ENCODE data around the gene TMCO4.
A peak's percentile ranks its signal among the peaks of the same experiment; 100 is the strongest.

The TMCO4 gene

DNA sequence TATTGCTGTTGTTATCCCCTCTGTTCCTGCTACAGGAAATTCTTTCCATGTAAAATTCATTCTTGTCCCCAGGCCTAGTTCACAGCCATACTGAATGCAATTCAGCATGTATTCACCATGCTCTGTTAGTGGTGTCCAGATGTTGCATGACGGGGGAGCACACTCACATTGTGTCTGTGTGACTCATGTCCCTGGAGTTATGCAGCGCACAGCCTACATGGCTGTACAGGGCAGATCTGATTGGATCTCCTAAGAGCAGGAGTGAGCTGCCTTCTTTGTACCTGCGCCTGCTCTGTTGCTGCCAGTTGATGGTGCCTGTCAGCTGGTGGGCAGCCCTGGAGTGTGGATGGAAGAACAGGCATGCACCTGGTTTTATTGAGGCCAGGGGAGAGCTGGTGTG lies 117.5 kb downstream of the TMCO4 start:
- no peak for DNase-seq

DNA sequence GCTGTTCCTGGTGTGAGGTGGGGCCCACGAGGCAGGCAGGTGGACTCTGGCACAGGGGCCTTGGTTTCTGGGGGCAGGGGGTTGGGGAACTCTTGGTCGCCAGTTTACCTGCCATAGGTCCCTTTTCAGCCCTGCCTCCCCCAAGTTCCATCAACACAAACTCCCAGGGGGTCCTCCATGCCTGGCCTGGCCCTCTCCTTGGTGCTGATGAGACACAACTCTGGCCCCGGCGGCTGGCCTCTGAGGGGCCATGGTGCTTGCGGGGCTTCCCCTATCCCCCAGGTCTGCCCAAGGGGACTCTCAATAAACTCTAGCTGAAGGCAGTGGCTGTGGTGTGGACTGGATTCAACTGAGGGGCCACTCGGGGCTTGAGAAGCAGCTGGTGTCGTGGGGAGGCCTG lies 119.1 kb downstream of the TMCO4 start:
- no peak for DNase-seq

- DNase-seq: no peak
Observed at GRCh38 chr1:19679691-19680090, 120.0 kb downstream of the TMCO4 start.

DNA sequence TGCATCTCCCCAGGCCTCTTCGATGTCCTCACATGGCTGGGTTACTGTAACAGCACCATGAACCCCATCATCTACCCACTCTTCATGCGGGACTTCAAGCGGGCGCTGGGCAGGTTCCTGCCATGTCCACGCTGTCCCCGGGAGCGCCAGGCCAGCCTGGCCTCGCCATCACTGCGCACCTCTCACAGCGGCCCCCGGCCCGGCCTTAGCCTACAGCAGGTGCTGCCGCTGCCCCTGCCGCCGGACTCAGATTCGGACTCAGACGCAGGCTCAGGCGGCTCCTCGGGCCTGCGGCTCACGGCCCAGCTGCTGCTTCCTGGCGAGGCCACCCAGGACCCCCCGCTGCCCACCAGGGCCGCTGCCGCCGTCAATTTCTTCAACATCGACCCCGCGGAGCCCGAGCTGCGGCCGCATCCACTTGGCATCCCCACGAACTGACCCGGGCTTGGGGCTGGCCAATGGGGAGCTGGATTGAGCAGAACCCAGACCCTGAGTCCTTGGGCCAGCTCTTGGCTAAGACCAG lies 120.7 kb downstream of the TMCO4 start:
- DNase-seq: no peak

DNA sequence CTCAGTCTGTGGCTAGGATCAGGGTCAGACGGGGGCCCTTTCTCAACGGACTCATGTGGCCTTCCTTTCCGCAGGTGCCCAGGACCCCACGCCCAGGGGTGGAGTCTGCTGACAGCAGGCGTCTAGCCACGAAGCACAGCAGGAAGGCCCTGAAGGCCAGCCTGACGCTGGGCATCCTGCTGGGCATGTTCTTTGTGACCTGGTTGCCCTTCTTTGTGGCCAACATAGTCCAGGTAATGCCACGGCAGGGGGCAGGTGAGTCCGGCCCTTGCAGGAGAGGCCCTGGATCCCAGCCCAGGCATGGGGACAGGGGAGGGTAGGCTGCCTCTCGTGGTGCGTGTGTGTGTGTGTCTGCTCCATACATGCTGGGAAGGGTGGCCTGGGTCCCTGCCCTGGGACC lies 121.2 kb downstream of the TMCO4 start:
- no peak for DNase-seq

- DNase-seq: no peak
Observed at GRCh38 chr1:19676438-19676922, 123.2 kb downstream of the TMCO4 start.

DNA sequence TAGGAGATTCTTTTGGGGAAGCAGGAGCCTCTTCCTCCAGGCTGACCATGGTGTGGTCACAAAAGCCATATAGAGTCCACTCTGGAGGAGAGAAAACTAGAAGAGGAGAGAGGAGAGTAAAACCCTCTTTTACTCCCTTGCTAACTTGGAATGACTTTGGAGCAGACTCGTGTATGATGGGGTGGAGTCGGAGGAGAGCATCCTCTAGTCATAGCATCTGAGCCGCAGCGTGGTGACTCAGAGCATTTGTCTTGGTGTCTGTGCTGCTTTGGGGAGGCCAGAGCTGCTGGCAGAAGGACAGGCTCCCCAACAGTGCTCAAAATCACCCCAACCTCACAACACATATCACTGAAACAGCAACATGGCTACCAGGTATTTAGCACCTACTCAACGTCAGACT lies 123.9 kb downstream of the TMCO4 start:
- no peak for DNase-seq

DNA sequence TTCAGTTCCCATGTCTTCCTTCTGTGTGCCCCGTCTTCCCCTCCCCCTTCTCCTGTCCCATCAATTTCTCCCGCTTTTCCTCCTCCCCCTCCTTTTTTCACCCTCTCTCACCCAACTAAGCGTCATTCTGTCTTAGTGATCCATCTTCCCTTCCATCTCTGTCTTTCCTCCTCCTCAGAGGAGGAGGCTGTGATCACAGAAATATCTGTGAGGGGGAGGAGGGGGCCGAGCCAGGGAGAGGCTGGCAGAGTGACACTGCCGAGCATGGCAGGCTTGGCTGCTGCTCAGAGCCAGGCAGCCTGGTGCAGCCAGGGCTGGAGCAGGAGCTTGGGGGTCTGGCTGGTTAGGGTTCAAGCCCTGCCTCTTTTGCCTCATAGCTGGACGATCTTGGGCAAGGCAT lies 127.5 kb downstream of the TMCO4 start:
- DNase-seq: no peak

GRCh38 chr1:19670787-19671186 lies 128.9 kb downstream of the TMCO4 start:
- no peak for DNase-seq

- DNase-seq: no peak
Observed at GRCh38 chr1:19668888-19669287, 130.8 kb downstream of the TMCO4 start.

- no peak for DNase-seq
Observed at GRCh38 chr1:19665496-19666465, 133.9 kb downstream of the TMCO4 start.

- no peak for DNase-seq
Observed at GRCh38 chr1:19665186-19665495, 134.6 kb downstream of the TMCO4 start.

GRCh38 chr1:19664453-19665185 lies 135.1 kb downstream of the TMCO4 start, which contains the start of gene HTR6:
Gene HTR6, plus strand, starts transcription at chr1:19664875. Its CDS starts 879 bp downstream, at chr1:19665754.
- DNase-seq: no peak

DNA sequence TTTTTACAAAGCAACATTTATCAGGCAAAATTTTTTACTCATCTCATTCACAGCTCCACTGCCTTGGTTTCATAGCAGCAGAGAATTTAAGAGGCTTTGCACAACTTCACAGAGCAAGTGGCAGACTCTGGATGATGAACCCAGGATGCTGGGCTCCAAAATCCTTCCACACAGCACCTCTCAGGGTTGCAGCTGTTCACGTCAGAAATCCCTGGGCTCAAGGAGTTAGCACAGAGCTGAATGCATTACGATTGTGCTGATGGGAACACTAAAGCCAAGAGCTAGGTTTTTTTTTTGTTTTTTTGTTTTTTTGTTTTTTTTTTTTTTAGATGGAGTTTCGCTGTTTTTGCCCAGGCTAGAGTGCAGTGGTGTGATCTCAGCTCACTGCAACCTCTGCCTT lies 137.4 kb downstream of the TMCO4 start:
- no peak for DNase-seq

DNA sequence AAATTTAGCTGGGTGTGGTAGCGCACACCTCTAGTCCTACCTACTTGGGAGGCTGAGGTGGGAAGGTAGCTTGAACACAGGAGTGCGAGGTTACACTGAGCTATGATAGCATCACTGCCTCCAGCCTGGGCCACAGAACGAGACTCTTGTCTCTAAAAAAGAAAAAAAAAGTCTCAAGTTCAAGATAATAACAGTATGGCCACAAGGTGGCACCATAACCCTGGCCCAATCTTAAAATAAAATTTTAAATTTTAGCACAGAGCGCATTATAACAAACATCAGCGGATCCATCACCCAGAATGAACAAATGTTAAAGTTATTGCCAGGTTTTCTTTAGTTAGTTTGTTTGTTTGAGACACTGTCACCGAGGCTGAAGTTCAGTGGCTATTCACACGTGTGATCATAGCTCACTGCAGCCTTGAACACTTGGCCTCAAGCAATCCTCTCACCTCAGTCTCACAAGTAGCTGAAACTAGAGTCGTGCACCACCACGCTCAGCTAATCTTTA lies 137.9 kb downstream of the TMCO4 start:
- DNase-seq: no peak

DNA sequence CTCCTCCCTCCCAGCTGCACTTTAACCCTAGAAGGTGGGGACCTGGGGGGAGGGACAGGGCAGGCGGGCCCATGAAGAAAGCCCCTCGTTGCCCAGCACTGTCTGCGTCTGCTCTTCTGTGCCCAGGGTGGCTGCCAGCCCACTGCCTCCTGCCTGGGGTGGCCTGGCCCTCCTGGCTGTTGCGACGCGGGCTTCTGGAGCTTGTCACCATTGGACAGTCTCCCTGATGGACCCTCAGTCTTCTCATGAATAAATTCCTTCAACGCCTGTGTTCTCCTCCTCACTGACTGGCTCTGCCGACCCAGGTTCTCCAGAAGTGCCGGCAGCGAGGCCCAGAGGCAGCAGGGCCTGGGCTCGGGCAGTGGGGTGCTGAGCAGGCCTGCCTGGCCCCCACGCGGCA lies 141.5 kb downstream of the TMCO4 start:
- DNase-seq: no peak

GRCh38 chr1:19657511-19657910 lies 142.2 kb downstream of the TMCO4 start:
- no peak for DNase-seq

GRCh38 chr1:19656780-19657466 lies 142.8 kb downstream of the TMCO4 start:
- no peak for DNase-seq

- DNase-seq: no peak
Observed at GRCh38 chr1:19656134-19656779, 143.5 kb downstream of the TMCO4 start.

GRCh38 chr1:19655718-19656080 lies 144.0 kb downstream of the TMCO4 start:
- no peak for DNase-seq

DNA sequence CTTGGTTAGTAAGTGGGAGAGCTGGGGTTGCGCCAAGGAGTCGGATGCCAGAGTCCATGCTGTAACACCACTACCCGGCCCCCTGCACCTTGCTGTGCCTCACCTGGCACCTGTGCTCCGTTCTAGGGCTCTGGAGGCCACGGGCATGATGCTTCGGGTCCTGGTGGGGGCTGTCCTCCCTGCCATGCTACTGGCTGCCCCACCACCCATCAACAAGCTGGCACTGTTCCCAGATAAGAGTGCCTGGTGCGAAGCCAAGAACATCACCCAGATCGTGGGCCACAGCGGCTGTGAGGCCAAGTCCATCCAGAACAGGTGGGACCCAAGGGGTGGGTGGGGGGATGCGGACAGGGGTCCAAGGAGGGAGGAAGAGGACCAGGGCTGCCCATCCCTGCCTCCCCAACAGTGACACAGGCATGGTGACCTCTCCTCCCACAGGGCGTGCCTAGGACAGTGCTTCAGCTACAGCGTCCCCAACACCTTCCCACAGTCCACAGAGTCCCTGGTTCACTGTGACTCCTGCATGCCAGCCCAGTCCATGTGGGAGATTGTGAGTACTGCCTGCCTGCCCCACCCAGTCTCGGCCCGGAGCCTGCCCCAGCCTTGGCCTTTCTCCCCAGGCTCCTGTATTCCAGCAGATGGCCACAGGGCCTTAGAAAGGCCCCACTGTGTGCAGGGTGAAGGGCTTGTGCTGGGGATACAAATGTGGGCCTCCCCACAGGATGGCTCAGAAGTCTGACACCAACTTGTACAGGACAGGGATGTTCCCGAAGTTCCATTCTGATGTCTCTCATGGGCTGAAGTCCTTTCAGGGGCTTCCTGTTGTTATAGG lies 144.6 kb downstream of the TMCO4 start:
- DNase-seq: peak in 1 of 2 experiments; percentile 35

DNA sequence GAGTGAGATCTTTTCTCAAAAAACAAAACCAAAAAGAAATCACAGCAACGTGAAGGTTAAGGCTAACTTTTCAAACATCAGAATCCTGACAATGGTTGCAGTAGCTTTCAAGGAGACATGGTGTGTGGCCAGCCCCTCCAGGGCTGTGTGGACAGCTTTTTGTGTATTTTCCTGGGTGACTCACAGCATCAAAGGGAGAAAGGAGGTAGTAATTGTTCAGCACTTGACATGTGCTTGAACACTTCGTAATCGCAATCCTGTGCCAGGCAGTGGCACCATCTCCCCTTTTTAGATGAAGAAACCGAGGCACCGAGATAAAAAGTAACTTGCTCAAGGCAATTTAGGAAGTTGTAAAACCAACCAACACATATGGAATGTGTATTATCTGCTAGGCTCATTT lies 145.3 kb downstream of the TMCO4 start:
- no peak for DNase-seq

Data from SHP77 (cell line).